B cell (primary cell): ENCODE measurements around the gene ZSCAN12. TPM values are rescaled to one million over a fixed set of nuclear protein-coding genes. Genes with fewer than 3 reads are reported as not detected.

Source experiments
- ATAC-seq: fragments of 200-7000 bp; cut with Tn5 transposase; one replicate; pipeline ENCODE4 v1.10.0; 2021; ENCODE audit warnings: low read depth, mild to moderate bottlenecking, moderate number of reproducible peaks, moderate library complexity
- CTCF ChIA-PET: fragments of 350-600 bp; sonication (Branson Sonifier 250); formaldehyde crosslinking; loops from one replicate; lab custom pipeline; 2021; ENCODE audit warnings: antibody characterized with exemption, inconsistent platforms; lab: Charles Lee
- POLR2A ChIA-PET: fragments of 350-600 bp; sonication (Branson Sonifier 250); formaldehyde crosslinking; loops from one replicate; lab custom pipeline; 2021; ENCODE audit warnings: antibody characterized with exemption; lab: Charles Lee
- DNase-seq: peaks from one replicate; pipeline ENCODE4 v3.0.0; 2013
- H2AFZ ChIP-seq: 2 replicates; pipeline ENCODE4 v1.6.1; 2012; ENCODE audit warnings: mild to moderate bottlenecking, low read depth, low read length; ENCODE audit not compliant: insufficient read depth, poor library complexity, severe bottlenecking
- H3K27ac ChIP-seq, 2 donors: 1 replicate in 1 of 2; 2 replicates in 1 of 2; pipeline ENCODE4 v1.5.1; 2012 to 2013; ENCODE audit warnings: low read length in 2 of 2, mild to moderate bottlenecking in 2 of 2, moderate library complexity in 1 of 2
- H3K27me3 ChIP-seq, 4 experiments: fragments of 200-600 bp in 1 of 4; sonication (generic) in 1 of 4; replicated peaks in 1 of 4; 1 replicate in 2 of 4; 2 replicates in 2 of 4; pipeline versions ENCODE4 v1.6.1 to v1.7.0; 2013 to 2016; ENCODE audit warnings: low read length in 3 of 4, mild to moderate bottlenecking in 2 of 4, mixed read lengths in 1 of 4, moderate library complexity in 1 of 4; ENCODE audit not compliant: insufficient read depth in 4 of 4, control insufficient read depth in 3 of 4; ENCODE audit errors: control extremely low read depth in 1 of 4
- H3K36me3 ChIP-seq, 2 experiments: replicated peaks in 1 of 2; 1 replicate in 1 of 2; 2 replicates in 1 of 2; pipeline versions ENCODE4 v1.6.1 to v1.7.1; 2013; ENCODE audit warnings: low read length in 1 of 2; ENCODE audit not compliant: insufficient read depth in 2 of 2, control insufficient read depth in 1 of 2; ENCODE audit errors: control extremely low read depth in 1 of 2, extremely low read depth in 1 of 2
- H3K4me1 ChIP-seq, 2 donors: fragments of 200-600 bp in 1 of 2; sonication (generic) in 1 of 2; 1 replicate in 1 of 2; 2 replicates in 1 of 2; pipeline versions ENCODE4 v1.5.1 to v1.6.1; 2013 to 2017; ENCODE audit warnings: low read length in 2 of 2; ENCODE audit not compliant: control insufficient read depth in 2 of 2, insufficient read depth in 2 of 2
- H3K4me2 ChIP-seq: replicated peaks from 2 replicates; pipeline ENCODE3; 2012; ENCODE audit warnings: mild to moderate bottlenecking, low read depth, low read length; ENCODE audit not compliant: poor library complexity, severe bottlenecking
- H3K4me3 ChIP-seq, 5 experiments: fragments of 200-600 bp in 1 of 5; sonication (generic) in 1 of 5; 1 replicate in 3 of 5; 2 replicates in 2 of 5; pipeline versions ENCODE4 v1.5.1 to v1.7.0; 2011 to 2016; ENCODE audit warnings: low read length in 4 of 5, mild to moderate bottlenecking in 4 of 5, low read depth in 2 of 5, control low read depth in 1 of 5, moderate library complexity in 1 of 5; ENCODE audit not compliant: insufficient read depth in 1 of 5; ENCODE audit errors: control extremely low read depth in 1 of 5, extremely low read depth in 1 of 5
- H3K79me2 ChIP-seq: fragments of 200-600 bp; sonication (generic); one replicate; pipeline ENCODE4 v1.6.0; 2016; ENCODE audit warnings: low read length; ENCODE audit not compliant: control insufficient read depth, insufficient read depth
- H3K9ac ChIP-seq: fragments of 200-600 bp; sonication (generic); 2 replicates; pipeline ENCODE4 v1.6.1; 2017; ENCODE audit warnings: mild to moderate bottlenecking, low read length, moderate library complexity
- H3K9me3 ChIP-seq, 3 donors: one replicate each; pipeline versions ENCODE4 v1.6.1 to v1.7.1; 2013; ENCODE audit warnings: low read length in 2 of 3; ENCODE audit not compliant: control insufficient read depth in 2 of 3, insufficient read depth in 1 of 3; ENCODE audit errors: control extremely low read depth in 1 of 3
- H4K20me1 ChIP-seq: 2 replicates; pipeline ENCODE4 v1.6.0; 2012; ENCODE audit warnings: mild to moderate bottlenecking, low read length; ENCODE audit not compliant: insufficient read depth, control insufficient read depth, poor library complexity, severe bottlenecking
- H3K27ac Mint-ChIP-seq: one replicate; pipeline ENCODE4 v1.8.0; 2021; ENCODE audit warnings: mixed read lengths
- H3K27me3 Mint-ChIP-seq: one replicate; pipeline ENCODE4 v1.8.0; 2021; ENCODE audit warnings: mixed read lengths
- H3K4me1 Mint-ChIP-seq: one replicate; pipeline ENCODE4 v1.8.0; 2021; ENCODE audit warnings: mixed read lengths
- H3K4me3 Mint-ChIP-seq: one replicate; pipeline ENCODE4 v1.8.0; 2021; ENCODE audit warnings: mixed read lengths
- H3K9me3 Mint-ChIP-seq: one replicate; pipeline ENCODE4 v1.8.0; 2022; ENCODE audit warnings: mixed read lengths; ENCODE audit not compliant: insufficient read depth
- CTCF ChIP-seq: fragments of 200-600 bp; IDR thresholded peaks from one replicate; pipeline ENCODE4 v1.8.0; 2022; ENCODE audit warnings: antibody characterized with exemption, mild to moderate bottlenecking
- EZH2 ChIP-seq: IDR thresholded peaks from 2 replicates; pipeline ENCODE4 v1.6.1; 2012; ENCODE audit warnings: borderline replicate concordance, low read depth, mild to moderate bottlenecking, moderate library complexity, low read length; ENCODE audit not compliant: insufficient read depth, poor library complexity, severe bottlenecking
- WGBS: methylation state at CpG from one replicate; pipeline ENCODE4 v1.1.5; 2013; ENCODE audit warnings: missing lambda C conversion rate; ENCODE audit not compliant: insufficient coverage; 5-methylcytosine and 5-hydroxymethylcytosine counted together
- intact Hi-C: fragments of 100-400 bp; cut with micrococcal nuclease; formaldehyde crosslinking; loops from one replicate; pipeline ENCODE4 v1.10.0; 2022
- polyA plus RNA-seq: library from polyadenylated mRNA; depleted of rRNA; stranded (reverse); fragments of >200 nt; gene quantifications from 2 replicates; pipeline ENCODE4 v1.2.3, GENCODE V29; 2012
- small RNA-seq: library from RNA; depleted of rRNA; stranded (forward); fragments of <200 nt; gene quantifications from one replicate; pipeline ENCODE3, GENCODE V24; 2012; ENCODE audit warnings: low replicate concordance, low read depth; ENCODE audit not compliant: insufficient read length
- total RNA-seq, 2 donors: library from RNA; stranded (reverse); fragments of 120-200 nt in 1 of 2; gene quantifications; 1 replicate in 1 of 2; 2 replicates in 1 of 2; pipeline versions ENCODE4 v1.2.3 to v1.2.4, GENCODE V29; 2013 to 2022

The ZSCAN12 gene
- total and polyA plus RNA-seq, 2 donors (not counting 1 experiment from before 2014, with no cell fraction given): 3.5 to 14.8 TPM

GRCh38 chr6:28333047-28333446, 66.5 kb downstream of the ZSCAN12 start:
- ATAC-seq: no peak
- peaks cover 0 to 6% (median 0%) of the 10 kb centered on the region in 3 donors for H3K9me3 ChIP-seq
- intact Hi-C loops: no loop called here
- Mint-ChIP-seq H3K9me3 (peaks cover 5% of the 10 kb centered on the region), H3K4me1 (no peaks in the 10 kb centered on the region), H3K27me3 (no peaks in the 10 kb centered on the region), H3K27ac (no peak overlapping the region), H3K4me3 (no peak overlapping the region)
- no peaks in the 10 kb centered on the region for H3K36me3 ChIP-seq
- no peak overlapping the region for H3K9ac ChIP-seq
- H3K27ac ChIP-seq: no peak overlapping the region
- POLR2A ChIA-PET: no interaction called here
- H3K4me1 ChIP-seq: peaks cover 11 to 18% of the 10 kb centered on the region in 2 donors
- 80% methylated on average over 1 of the region's 2 CpGs for WGBS
- H3K4me2 ChIP-seq: no peak overlapping the region
- no peak for TF ChIP-seq EZH2
- TF ChIP-seq CTCF: no peak
- H2AFZ ChIP-seq: no peak overlapping the region
- no peaks in the 10 kb centered on the region for H4K20me1 ChIP-seq
- no peak for DNase-seq
- no peaks in the 10 kb centered on the region for H3K27me3 ChIP-seq
- no peak overlapping the region for H3K4me3 ChIP-seq
- CTCF ChIA-PET: no interaction called here
- no peaks in the 10 kb centered on the region for H3K79me2 ChIP-seq

- ChIA-PET CTCF (no interaction called here), POLR2A (no interaction called here)
- Histone ChIP-seq H2AFZ (no peak overlapping the region), H3K27me3 (no peaks in the 10 kb centered on the region), H3K4me2 (no peak overlapping the region), H4K20me1 (no peaks in the 10 kb centered on the region), H3K27ac (no peak overlapping the region), H3K79me2 (no peaks in the 10 kb centered on the region), H3K4me1 (peaks cover 0 to 2% of the 10 kb centered on the region in 2 donors), H3K9ac (no peak overlapping the region), H3K9me3 (peaks cover 1 to 23% (median 17%) of the 10 kb centered on the region in 3 donors), H3K36me3 (peaks cover 0 to 1% of the 10 kb centered on the region in 2 experiments), H3K4me3 (no peak overlapping the region)
- no peaks in the 10 kb centered on the region for H3K4me1 Mint-ChIP-seq
- no peak for DNase-seq
- TF ChIP-seq CTCF (no peak), EZH2 (no peak)
- H3K9me3 Mint-ChIP-seq: peaks cover 23% of the 10 kb centered on the region
- WGBS: no CpG with 5 or more reads among the region's 1 CpG
- no peak overlapping the region for H3K4me3 Mint-ChIP-seq
- ATAC-seq: no peak
- H3K27me3 Mint-ChIP-seq: no peaks in the 10 kb centered on the region
- H3K27ac Mint-ChIP-seq: no peak overlapping the region
- intact Hi-C loops: no loop called here
These were observed 69.5 kb downstream of the ZSCAN12 start for GRCh38 chr6:28330041-28330440.

Small RNA genes within 50 kb of the gene (small RNA-seq; reads per million reads assigned to genes)
- not detected for gene RNU2-45P

Other genes with a start within 250 kb of the ZSCAN12 start
- gene ZSCAN9, start 174.5 kb downstream of the ZSCAN12 start, total RNA-seq: 29.8 and 32.0 TPM in 2 replicates
- 10.3 and 14.7 TPM in 2 replicates for gene ZSCAN9, start 174.5 kb downstream of the ZSCAN12 start, polyA plus RNA-seq
- 10.9 and 12.1 TPM in 2 replicates for gene ZKSCAN4, start 147.5 kb downstream of the ZSCAN12 start, total RNA-seq
- 2.6 and 3.0 TPM in 2 replicates for gene ZKSCAN4, start 147.5 kb downstream of the ZSCAN12 start, polyA plus RNA-seq
- 0.52 and 0.66 TPM in 2 replicates for gene NKAPL, start 140.4 kb downstream of the ZSCAN12 start, total RNA-seq
- not detected in 2 replicates for gene NKAPL, start 140.4 kb downstream of the ZSCAN12 start, polyA plus RNA-seq
- gene ZSCAN26, start 132.6 kb downstream of the ZSCAN12 start, total RNA-seq: 29.3 and 31.8 TPM in 2 replicates
- gene ZSCAN26, start 132.6 kb downstream of the ZSCAN12 start, polyA plus RNA-seq: 11.9 and 17.9 TPM in 2 replicates
- gene PGBD1, start 118.2 kb downstream of the ZSCAN12 start, total RNA-seq: 1.8 and 2.4 TPM in 2 replicates
- 0.55 and 1.2 TPM in 2 replicates for gene PGBD1, start 118.2 kb downstream of the ZSCAN12 start, polyA plus RNA-seq
- 2.9 and 4.6 TPM in 2 replicates for gene ZSCAN31, start 63.6 kb downstream of the ZSCAN12 start, total RNA-seq
- gene ZSCAN31, start 63.6 kb downstream of the ZSCAN12 start, polyA plus RNA-seq: 1.9 and 3.1 TPM in 2 replicates
- 11.0 and 11.9 TPM in 2 replicates for gene ZKSCAN3, start 49.8 kb downstream of the ZSCAN12 start, total RNA-seq
- gene ZKSCAN3, start 49.8 kb downstream of the ZSCAN12 start, polyA plus RNA-seq: 3.6 and 4.0 TPM in 2 replicates
- gene ZSCAN23, start 43.7 kb upstream of the ZSCAN12 start, total RNA-seq: 0.78 and 0.79 TPM in 2 replicates
- gene ZSCAN23, start 43.7 kb upstream of the ZSCAN12 start, polyA plus RNA-seq: 0.09 TPM in 1 of 2 replicates, not detected in the other
- not detected in 2 replicates for gene GPX6, start 116.0 kb upstream of the ZSCAN12 start, total RNA-seq
- not detected in 2 replicates for gene GPX6, start 116.0 kb upstream of the ZSCAN12 start, polyA plus RNA-seq
- not detected in 2 replicates for gene GPX5, start 126.1 kb upstream of the ZSCAN12 start, total RNA-seq
- gene GPX5, start 126.1 kb upstream of the ZSCAN12 start, polyA plus RNA-seq: not detected in 2 replicates